Mesenchymal stem cell (in vitro differentiated cells and primary cell): Measurements from ENCODE around the gene UPP2.
A peak's percentile ranks its signal among the peaks of the same experiment; 100 is the strongest.

Experiments
- DNase-seq: peaks from one replicate; pipeline ENCODE4 v3.0.0-alpha.2; 2013
- H2AFZ ChIP-seq: one replicate; pipeline ENCODE4 v1.6.1; 2013; ENCODE audit warnings: low read depth, mild to moderate bottlenecking, control low read depth, inconsistent platforms, low read length, moderate library complexity
- H2AK5ac ChIP-seq: 2 replicates; pipeline ENCODE4 v1.6.1; 2013; ENCODE audit warnings: low read length, moderate library complexity, mild to moderate bottlenecking, inconsistent platforms; ENCODE audit not compliant: severe bottlenecking
- H2BK120ac ChIP-seq: one replicate; pipeline ENCODE4 v1.6.1; 2013; ENCODE audit warnings: low read depth, mild to moderate bottlenecking, inconsistent platforms, low read length, moderate library complexity
- H2BK12ac ChIP-seq, 2 experiments: one replicate each; pipeline ENCODE4 v1.6.1; 2013; ENCODE audit warnings: inconsistent platforms in 2 of 2, low read length in 2 of 2, mild to moderate bottlenecking in 2 of 2, moderate library complexity in 2 of 2, control low read depth in 1 of 2
- H2BK15ac ChIP-seq: one replicate; pipeline ENCODE4 v1.6.1; 2013; ENCODE audit warnings: mild to moderate bottlenecking, low read depth, inconsistent platforms; ENCODE audit not compliant: poor library complexity, severe bottlenecking
- H2BK5ac ChIP-seq: 2 replicates; pipeline ENCODE4 v1.6.1; 2013; ENCODE audit warnings: low read depth, mild to moderate bottlenecking, low read length, control low read depth, inconsistent platforms; ENCODE audit not compliant: poor library complexity, severe bottlenecking
- H3K14ac ChIP-seq, 2 experiments: one replicate each; pipeline ENCODE4 v1.6.1; 2013; ENCODE audit warnings: inconsistent platforms in 2 of 2, low read length in 2 of 2, control low read depth in 1 of 2, mild to moderate bottlenecking in 1 of 2, moderate library complexity in 1 of 2
- H3K18ac ChIP-seq, 2 experiments: one replicate each; pipeline ENCODE4 v1.6.1; 2013; ENCODE audit warnings: inconsistent platforms in 2 of 2, low read length in 2 of 2, control low read depth in 1 of 2, low read depth in 1 of 2, mild to moderate bottlenecking in 1 of 2
- H3K23ac ChIP-seq, 2 experiments: one replicate each; pipeline ENCODE4 v1.6.1; 2013; ENCODE audit warnings: inconsistent platforms in 2 of 2, low read length in 2 of 2, mild to moderate bottlenecking in 2 of 2, moderate library complexity in 2 of 2, control low read depth in 1 of 2
- H3K27ac ChIP-seq: 2 replicates; pipeline ENCODE4 v1.5.1; 2013; ENCODE audit warnings: mild to moderate bottlenecking, moderate library complexity, low read length, control low read depth, inconsistent platforms; ENCODE audit not compliant: poor library complexity, severe bottlenecking
- H3K27me3 ChIP-seq, 2 experiments: 2 replicates each; pipeline versions ENCODE4 v1.6.1 to v1.7.0; 2013; ENCODE audit warnings: low read length in 2 of 2, mild to moderate bottlenecking in 2 of 2, moderate library complexity in 2 of 2, control low read depth in 1 of 2, inconsistent platforms in 1 of 2; ENCODE audit not compliant: control insufficient read depth in 1 of 2, insufficient read depth in 1 of 2
- H3K36me3 ChIP-seq, 2 experiments: 2 replicates each; pipeline versions ENCODE4 v1.6.1 to v1.7.0; 2013; ENCODE audit warnings: low read length in 2 of 2, control low read depth in 1 of 2, inconsistent platforms in 1 of 2, low read depth in 1 of 2, mild to moderate bottlenecking in 1 of 2; ENCODE audit not compliant: insufficient read depth in 2 of 2, control insufficient read depth in 1 of 2
- H3K4ac ChIP-seq, 2 experiments: one replicate each; pipeline ENCODE4 v1.6.1; 2013; ENCODE audit warnings: inconsistent platforms in 2 of 2, low read length in 2 of 2, mild to moderate bottlenecking in 2 of 2, moderate library complexity in 2 of 2, control low read depth in 1 of 2, low read depth in 1 of 2
- H3K4me1 ChIP-seq: 2 replicates; pipeline ENCODE4 v1.6.1; 2013; ENCODE audit warnings: low read depth, low read length, control low read depth; ENCODE audit not compliant: control insufficient read depth, insufficient read depth
- H3K4me2 ChIP-seq: 2 replicates; pipeline ENCODE4 v1.6.1; 2013; ENCODE audit warnings: low read length, mild to moderate bottlenecking, inconsistent platforms; ENCODE audit not compliant: poor library complexity, severe bottlenecking
- H3K4me3 ChIP-seq, 2 experiments: 2 replicates each; pipeline versions ENCODE4 v1.5.1 to v1.7.0; 2013; ENCODE audit warnings: low read length in 2 of 2, mild to moderate bottlenecking in 2 of 2, control low read depth in 1 of 2, low read depth in 1 of 2; ENCODE audit not compliant: insufficient read depth in 1 of 2
- H3K79me1 ChIP-seq: replicated peaks from 2 replicates; pipeline ENCODE4 v1.6.1; 2013; ENCODE audit warnings: mild to moderate bottlenecking, control low read depth, low read length, inconsistent platforms; ENCODE audit not compliant: poor library complexity, severe bottlenecking
- H3K9ac ChIP-seq: 2 replicates; pipeline ENCODE4 v1.7.0; 2013; ENCODE audit warnings: mild to moderate bottlenecking, low read length, moderate library complexity
- H3K9me3 ChIP-seq: 2 replicates; pipeline ENCODE4 v1.7.0; 2013; ENCODE audit warnings: mild to moderate bottlenecking, low read length; ENCODE audit not compliant: control insufficient read depth
- H4K8ac ChIP-seq: one replicate; pipeline ENCODE4 v1.6.1; 2013; ENCODE audit warnings: inconsistent platforms, mild to moderate bottlenecking, low read length, moderate library complexity
- H4K91ac ChIP-seq: one replicate; pipeline ENCODE4 v1.6.1; 2013; ENCODE audit warnings: mild to moderate bottlenecking, low read length, inconsistent platforms
- WGBS: methylation state at CpG from one replicate; pipeline ENCODE4 v1.1.7; 2013; ENCODE audit warnings: mixed read lengths; 5-methylcytosine and 5-hydroxymethylcytosine counted together

Gene UPP2

DNA sequence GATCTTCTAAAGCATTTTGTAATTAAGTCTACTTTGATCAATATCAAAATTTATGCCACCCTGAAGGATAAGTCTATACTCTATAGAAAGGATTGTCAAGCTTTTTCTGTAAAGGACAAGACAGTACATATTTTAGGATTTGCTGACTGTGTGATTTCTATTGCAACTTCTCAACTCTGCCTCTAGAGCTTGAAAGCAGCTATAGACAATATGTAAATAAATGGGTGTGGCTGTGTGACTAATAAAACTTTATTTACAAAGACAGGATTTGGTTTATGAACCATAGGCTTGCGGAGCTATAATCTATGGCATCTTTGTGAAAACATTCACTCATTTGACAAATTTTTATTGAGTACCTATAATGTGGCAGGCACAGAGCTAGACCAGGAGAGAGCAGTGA lies 18.4 kb downstream of the UPP2 start:
- Histone ChIP-seq H2BK12ac (no peak overlapping the region), H3K27me3 (peaks cover 0 to 4% of the 10 kb centered on the region in 2 experiments), H4K91ac (no peak overlapping the region), H2BK5ac (no peak overlapping the region), H2BK15ac (no peak overlapping the region), H3K36me3 (no peaks in the 10 kb centered on the region), H2AFZ (no peak overlapping the region), H3K23ac (no peak overlapping the region), H4K8ac (no peak overlapping the region), H3K27ac (no peak overlapping the region), H3K4me1 (no peaks in the 10 kb centered on the region), H3K9ac (no peak overlapping the region), H3K4me2 (no peak overlapping the region), H3K18ac (no peak overlapping the region), H2BK120ac (no peak overlapping the region), H3K14ac (no peak overlapping the region), H3K79me1 (no peaks in the 10 kb centered on the region), H3K4ac (no peak overlapping the region), H3K9me3 (peaks cover 4% of the 10 kb centered on the region), H3K4me3 (no peak overlapping the region), H2AK5ac (no peak overlapping the region)
- 100% methylated on average over 1 of the region's 1 CpG for WGBS
- no peak for DNase-seq

- no peak overlapping the region for H3K18ac ChIP-seq
Measured at GRCh38 chr2:158120664-158121641, 19.3 kb downstream of the UPP2 start.

DNA sequence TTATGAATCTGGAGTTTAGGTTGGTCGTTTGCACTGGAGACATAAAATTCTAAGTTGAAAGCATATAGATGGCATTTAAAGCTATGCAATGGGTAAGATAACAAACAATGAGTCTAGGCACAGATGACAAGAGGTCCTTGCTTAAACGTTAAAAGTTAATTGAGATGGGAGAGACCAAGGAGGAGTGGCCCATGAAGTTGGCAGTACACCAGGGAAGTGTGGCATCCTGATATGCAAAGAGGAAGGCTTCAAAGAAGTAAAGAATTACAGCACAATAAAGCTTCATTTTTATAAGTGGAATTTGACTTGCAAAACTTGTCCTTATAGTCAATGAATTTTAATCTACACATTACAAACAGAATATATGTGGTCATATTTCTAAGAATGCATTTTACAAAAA lies 23.2 kb downstream of the UPP2 start:
- Histone ChIP-seq H3K9ac (no peak overlapping the region), H3K18ac (no peak overlapping the region), H2AK5ac (peak overlapping the region; percentile 42), H2BK120ac (no peak overlapping the region), H2BK5ac (no peak overlapping the region), H3K14ac (no peak overlapping the region), H3K27me3 (peaks cover 0 to 7% of the 10 kb centered on the region in 2 experiments), H3K4me3 (no peak overlapping the region), H3K27ac (no peak overlapping the region), H2BK15ac (no peak overlapping the region), H2AFZ (no peak overlapping the region), H3K4ac (no peak overlapping the region), H4K91ac (no peak overlapping the region), H4K8ac (no peak overlapping the region), H3K4me1 (peaks cover 11% of the 10 kb centered on the region), H2BK12ac (no peak overlapping the region), H3K9me3 (no peaks in the 10 kb centered on the region), H3K23ac (no peak overlapping the region), H3K4me2 (no peak overlapping the region), H3K79me1 (no peaks in the 10 kb centered on the region), H3K36me3 (no peaks in the 10 kb centered on the region)
- 69% methylated on average over 2 of the region's 2 CpGs for WGBS
- no peak for DNase-seq

More at GRCh38 chr2:158120664-158121641, 19.3 kb downstream of the UPP2 start:
- Histone ChIP-seq H4K8ac (no peak overlapping the region), H2BK120ac (no peak overlapping the region), H2AK5ac (no peak overlapping the region), H3K9me3 (peaks cover 4% of the 10 kb centered on the region), H3K4me3 (no peak overlapping the region), H3K27me3 (peaks cover 0 to 7% of the 10 kb centered on the region in 2 experiments), H2BK12ac (no peak overlapping the region), H3K79me1 (no peaks in the 10 kb centered on the region), H3K4me2 (no peak overlapping the region), H3K36me3 (no peaks in the 10 kb centered on the region), H3K27ac (no peak overlapping the region), H3K14ac (no peak overlapping the region), H3K23ac (no peak overlapping the region), H2AFZ (no peak overlapping the region), H3K9ac (no peak overlapping the region), H3K4ac (no peak overlapping the region), H2BK5ac (no peak overlapping the region), H4K91ac (no peak overlapping the region), H3K4me1 (peaks cover 4% of the 10 kb centered on the region), H2BK15ac (no peak overlapping the region)
- no peak for DNase-seq
- WGBS = 83% methylated on average over 6 of the region's 8 CpGs

DNA sequence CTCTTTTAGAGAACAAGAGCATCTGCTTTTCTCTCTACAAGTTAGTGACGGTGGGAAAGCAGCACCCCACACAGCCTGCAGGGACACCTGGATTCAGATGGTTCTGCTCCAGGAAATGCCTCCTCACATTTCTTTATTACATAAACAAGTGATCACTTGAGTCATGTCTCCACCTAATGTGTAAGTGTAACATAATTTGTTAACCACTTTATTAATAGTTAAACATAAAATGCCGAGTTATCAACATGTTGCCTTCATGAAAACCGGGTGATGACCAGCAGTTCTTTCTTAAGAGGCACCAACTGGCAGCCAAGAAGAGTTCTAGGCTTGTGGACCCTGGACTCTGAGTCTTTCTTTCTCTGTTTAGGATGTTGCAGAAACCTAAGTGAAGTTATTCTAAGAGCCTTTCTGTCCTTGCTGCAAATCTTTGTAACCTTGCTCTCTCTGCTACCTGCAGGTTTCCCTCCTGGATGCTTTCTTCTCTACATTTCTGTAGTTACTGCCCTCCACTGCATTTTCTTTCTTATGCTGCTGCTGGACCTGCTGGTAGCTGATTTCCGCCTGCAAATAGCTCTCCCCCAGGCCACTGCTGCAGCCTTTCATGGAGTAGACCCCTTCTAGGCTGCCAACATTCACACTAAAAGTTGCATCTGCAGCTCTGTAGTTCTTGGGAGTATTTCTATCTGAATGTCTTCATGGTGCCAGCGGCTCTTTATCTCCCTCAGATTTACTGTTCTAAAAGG lies 24.3 kb downstream of the UPP2 start:
- H3K79me1 ChIP-seq = no peaks in the 10 kb centered on the region
- peaks cover 11% of the 10 kb centered on the region for H3K4me1 ChIP-seq
- peaks cover 0 to 7% of the 10 kb centered on the region in 2 experiments for H3K27me3 ChIP-seq
- H3K9me3 ChIP-seq = no peaks in the 10 kb centered on the region
- H4K8ac ChIP-seq = no peak overlapping the region
- H3K27ac ChIP-seq = peak overlapping the region; percentile 10
- H3K9ac ChIP-seq = no peak overlapping the region
- no peak overlapping the region for H3K18ac ChIP-seq
- no peak overlapping the region for H3K4me2 ChIP-seq
- H2AFZ ChIP-seq = no peak overlapping the region
- 74% methylated on average over 5 of the region's 5 CpGs for WGBS
- no peak overlapping the region for H2BK15ac ChIP-seq
- DNase-seq = no peak
- H3K36me3 ChIP-seq = no peaks in the 10 kb centered on the region
- H3K4me3 ChIP-seq = no peak overlapping the region
- no peak overlapping the region for H3K23ac ChIP-seq
- H2AK5ac ChIP-seq = peak overlapping the region; percentile 41
- no peak overlapping the region for H2BK12ac ChIP-seq
- no peak overlapping the region for H3K14ac ChIP-seq
- H2BK5ac ChIP-seq = no peak overlapping the region
- H3K4ac ChIP-seq = no peak overlapping the region
- no peak overlapping the region for H4K91ac ChIP-seq
- no peak overlapping the region for H2BK120ac ChIP-seq
